ENCODE results near the gene NTN3. TPM values are rescaled to one million over a fixed set of nuclear protein-coding genes. Genes with fewer than 3 reads are reported as not detected.

NTN3 gene
- total RNA-seq, 2 experiments from 2014 or later: 0.10 TPM; not detected in 1

- ChIA-PET POLR2A (interaction anchor here (0.9 to 2.6 kb wide), 7 partner anchors 8 to 361 kb away, joined by 3 to 48 read pairs (median 5); partner anchors contain the start of genes CCNF, CEMP1, PDPK1 and SRRM2), CTCF (interaction anchor here (1.3 to 1.4 kb wide), 2 partner anchors 12 to 20 kb away, joined by 4 to 5 read pairs; no protein-coding TSS in a partner anchor)
- DNase-seq (peak; percentile 80), ATAC-seq (peak; percentile 60)
- H3K27me3 Mint-ChIP-seq (ENCODE audit: low read depth): no peaks in the 10 kb centered on the region
- H3K9me3 Mint-ChIP-seq (ENCODE audit: insufficient read depth): no peaks in the 10 kb centered on the region
- H3K4me1 Mint-ChIP-seq (ENCODE audit: low read depth): peaks cover 43% of the 10 kb centered on the region
- peaks cover 37% of the 10 kb centered on the region for H3K36me3 Mint-ChIP-seq (ENCODE audit: low read depth)
- peak overlapping the region; percentile 95 for H3K27ac Mint-ChIP-seq
- peak overlapping the region; percentile 87 for H3K4me3 Mint-ChIP-seq
Measured at GRCh38 chr16:2520784-2521531, 49.9 kb downstream of the NTN3 start.

Small RNA genes lying within 50 kb of the gene (microRNA-seq; reads per million reads assigned to microRNA genes)
- gene MIR6767: not detected
- not detected for gene MIR6768

Other genes with a start within 250 kb of the NTN3 start
- gene E4F1, start 247.7 kb upstream of the NTN3 start, total RNA-seq: 10 to 100 TPM; 33.8 to 34.3 TPM
- 1 to 10 TPM; 3.3 to 4.1 TPM for gene DNASE1L2, start 234.9 kb upstream of the NTN3 start, total RNA-seq
- gene ECI1, start 219.7 kb upstream of the NTN3 start, total RNA-seq: 10 to 100 TPM; 36.0 to 41.1 TPM
- gene RNPS1, start 203.2 kb upstream of the NTN3 start, total RNA-seq: 100 to 1,000 TPM; 260 to 268 TPM
- 1 to 10 TPM; 6.3 to 6.8 TPM for gene ABCA3, start 130.6 kb upstream of the NTN3 start, total RNA-seq
- gene CCNF, start 41.9 kb upstream of the NTN3 start, total RNA-seq: 100 to 1,000 TPM; 105 to 110 TPM
- gene TEDC2, start 11.2 kb upstream of the NTN3 start, total RNA-seq: 10 to 100 TPM; 21.6 to 32.9 TPM
- 10 to 100 TPM; 21.1 to 22.4 TPM for gene TBC1D24, start 3.8 kb downstream of the NTN3 start, total RNA-seq
- 100 to 1,000 TPM; 105 to 110 TPM for gene ATP6V0C, start 42.7 kb downstream of the NTN3 start, total RNA-seq
- 10 to 100 TPM; 54.0 to 58.5 TPM for gene AMDHD2, start 49.1 kb downstream of the NTN3 start, total RNA-seq
- gene CEMP1, start 60.1 kb downstream of the NTN3 start, total RNA-seq: not detected
- gene PDPK1, start 66.7 kb downstream of the NTN3 start, total RNA-seq: 10 to 100 TPM; 41.2 to 49.6 TPM
- 10 to 100 TPM; 33.2 to 35.9 TPM for gene KCTD5, start 211.2 kb downstream of the NTN3 start, total RNA-seq
- gene PRSS27, start 248.9 kb downstream of the NTN3 start, total RNA-seq: 1 to 10 TPM in 1 of 2 experiments, under 1 TPM in 1; 0.70 to 1.0 TPM

Data from activated CD8-positive, alpha-beta T cell treated with anti-CD3 and anti-CD28 coated beads, Interleukin-2, amount 10 ng/mL, durations not matched to agents 7 days and 5 days (primary cell).